K562 treated with DMSO at 1 percent for 24 hours (cell line): ENCODE results near the gene PHOSPHO1. TPM values are rescaled to one million over a fixed set of nuclear protein-coding genes. Genes with fewer than 3 reads are reported as not detected.

Experiments used
- total RNA-seq: library from RNA; unstranded; fragments of 300-600 nt; gene quantifications from 2 replicates; pipeline ENCODE4 v1.2.3, GENCODE V29; 2022; ENCODE audit warnings: low read depth; ENCODE audit not compliant: insufficient read depth

PHOSPHO1 gene
- 0.44 TPM in 1 of 2 replicates, not detected in the other for total RNA-seq

GRCh38 chr17:49230636-49231562 lies at the start of gene PHOSPHO1:
Gene PHOSPHO1, minus strand, starts transcription at chr17:49230787. Its CDS starts 4,096 bp downstream, at chr17:49226691.

GRCh38 chr17:49210158-49211029 lies 20.2 kb downstream of the PHOSPHO1 start, which contains the start of the genes ABI3 and GNGT2:
Gene ABI3, plus strand, starts transcription at chr17:49210707. Its CDS starts 18 bp downstream, at chr17:49210725.
Gene GNGT2, minus strand, starts transcription at chr17:49210574. Its CDS starts 3,152 bp downstream, at chr17:49207422.

Other genes with a start within 250 kb of the PHOSPHO1 start
- 23.4 and 24.4 TPM in 2 replicates for gene IGF2BP1, start 233.4 kb downstream of the PHOSPHO1 start, total RNA-seq
- not detected in 2 replicates for gene B4GALNT2, start 98.0 kb downstream of the PHOSPHO1 start, total RNA-seq
- gene GNGT2, start 20.2 kb downstream of the PHOSPHO1 start, total RNA-seq, result not detected in 2 replicates
- gene ABI3, start 20.1 kb downstream of the PHOSPHO1 start, total RNA-seq, result not detected in 2 replicates
- gene ZNF652, start 131.5 kb upstream of the PHOSPHO1 start, total RNA-seq, result 8.1 and 10.2 TPM in 2 replicates
- 121 and 133 TPM in 2 replicates for gene PHB1, start 184.1 kb upstream of the PHOSPHO1 start, total RNA-seq